Natural killer cell (primary cell): ENCODE measurements around the gene CEL. TPM values are rescaled to one million over a fixed set of nuclear protein-coding genes. Genes with fewer than 3 reads are reported as not detected.
A peak's percentile ranks its signal among the peaks of the same experiment; 100 is the strongest.
"Not testable (repeated sequence)": the region's sequence is repeated elsewhere in the genome, so short reads cannot be mapped to it uniquely, and the experiment has no call there.

ENCODE experiments used
- ATAC-seq, 3 donors: fragments of 150-1000 bp in 2 of 3; fragments of 200-7000 bp in 1 of 3; cut with Tn5 transposase; 1 replicate in 1 of 3; 2 replicates in 2 of 3; pipeline ENCODE4 v1.10.0; 2021; ENCODE audit warnings: mild to moderate bottlenecking in 2 of 3, moderate library complexity in 2 of 3
- DNase-seq, 2 donors: peaks; one replicate each; pipeline versions ENCODE4 v3.0.0 to v3.0.0-alpha.2; 2013 to 2021; ENCODE audit warnings: mixed read lengths in 1 of 2
- H3K27ac ChIP-seq: one replicate; pipeline ENCODE4 v1.5.1; 2013; ENCODE audit warnings: mild to moderate bottlenecking, low read length
- H3K27me3 ChIP-seq: one replicate; pipeline ENCODE4 v1.6.1; 2013; ENCODE audit warnings: low read length; ENCODE audit not compliant: control insufficient read depth, insufficient read depth
- H3K36me3 ChIP-seq: one replicate; pipeline ENCODE4 v1.6.1; 2013; ENCODE audit warnings: low read length; ENCODE audit not compliant: control insufficient read depth, insufficient read depth
- H3K4me1 ChIP-seq: one replicate; pipeline ENCODE4 v1.6.1; 2013; ENCODE audit warnings: low read length; ENCODE audit not compliant: control insufficient read depth, insufficient read depth
- H3K4me3 ChIP-seq: one replicate; pipeline ENCODE4 v1.5.1; 2013; ENCODE audit warnings: low read length
- H3K9me3 ChIP-seq: one replicate; pipeline ENCODE4 v1.6.1; 2013; ENCODE audit warnings: low read length; ENCODE audit not compliant: control insufficient read depth, insufficient read depth
- H3K27ac Mint-ChIP-seq, 2 donors: one replicate each; pipeline ENCODE4 v1.8.0; 2022; ENCODE audit warnings: mild to moderate bottlenecking in 2 of 2, mixed read lengths in 2 of 2, moderate library complexity in 1 of 2
- H3K27me3 Mint-ChIP-seq, 2 donors: one replicate each; pipeline ENCODE4 v1.8.0; 2022; ENCODE audit warnings: low read depth in 2 of 2, mixed read lengths in 2 of 2
- H3K36me3 Mint-ChIP-seq: one replicate; pipeline ENCODE4 v1.8.0; 2022; ENCODE audit warnings: mixed read lengths
- H3K4me1 Mint-ChIP-seq, 2 donors: one replicate each; pipeline ENCODE4 v1.8.0; 2022; ENCODE audit warnings: mixed read lengths in 2 of 2
- H3K4me3 Mint-ChIP-seq: one replicate; pipeline ENCODE4 v1.8.0; 2022; ENCODE audit warnings: mild to moderate bottlenecking, moderate library complexity, mixed read lengths
- H3K9me3 Mint-ChIP-seq, 2 donors: one replicate each; pipeline ENCODE4 v1.8.0; 2022; ENCODE audit warnings: mixed read lengths in 2 of 2
- CTCF ChIP-seq: fragments of 200-600 bp; IDR thresholded peaks from one replicate; pipeline ENCODE4 v1.8.0; 2022; ENCODE audit warnings: antibody characterized with exemption
- WGBS: methylation state at CpG from one replicate; pipeline ENCODE4 v1.1.7; 2013; ENCODE audit warnings: missing lambda C conversion rate; ENCODE audit not compliant: insufficient coverage; 5-methylcytosine and 5-hydroxymethylcytosine counted together
- intact Hi-C: fragments of 100-400 bp; cut with micrococcal nuclease; formaldehyde crosslinking; loops from one replicate; pipeline ENCODE4 v1.14.2; 2022
- total RNA-seq, 4 donors: library from RNA; stranded (reverse); fragments of 120-200 nt in 1 of 4; gene quantifications; one replicate each; pipeline versions ENCODE4 v1.2.3 to v1.2.4, GENCODE V29; 2013 to 2022

CEL gene
- total RNA-seq, 3 donors from 2014 or later (not counting 1 experiment from before 2014, with no cell fraction given) = 0.18 to 0.68 (median 0.42) TPM

GRCh38 chr9:133083688-133084087 is 21.9 kb downstream of the CEL start:
- 61% methylated on average over 4 of the region's 9 CpGs for WGBS
- H3K27ac Mint-ChIP-seq, H3K4me3 Mint-ChIP-seq, H3K4me3 ChIP-seq, H3K27me3 ChIP-seq, H3K4me1 ChIP-seq, DNase-seq, ATAC-seq, intact Hi-C loops, H3K9me3 ChIP-seq, H3K4me1 Mint-ChIP-seq, H3K27ac ChIP-seq, H3K9me3 Mint-ChIP-seq, H3K27me3 Mint-ChIP-seq, H3K36me3 Mint-ChIP-seq, H3K36me3 ChIP-seq: not testable (repeated sequence)

- H3K4me3 Mint-ChIP-seq, H3K27me3 Mint-ChIP-seq, H3K27me3 ChIP-seq, DNase-seq, H3K36me3 Mint-ChIP-seq, ATAC-seq, H3K36me3 ChIP-seq, H3K4me1 Mint-ChIP-seq, H3K9me3 ChIP-seq, H3K4me3 ChIP-seq, H3K4me1 ChIP-seq, intact Hi-C loops, H3K27ac ChIP-seq, H3K9me3 Mint-ChIP-seq, H3K27ac Mint-ChIP-seq: not testable (repeated sequence)
- WGBS = 96% methylated on average over 15 of the region's 17 CpGs
Observed at GRCh38 chr9:133086212-133086860, 24.6 kb downstream of the CEL start.

GRCh38 chr9:133086894-133087293 is 25.1 kb downstream of the CEL start:
- H3K4me3 ChIP-seq = no peak overlapping the region
- Mint-ChIP-seq H3K27ac (no peak overlapping the region), H3K36me3 (no peaks in the 10 kb centered on the region), H3K4me1 (no peaks in the 10 kb centered on the region), H3K9me3 (no peaks in the 10 kb centered on the region), H3K27me3 (no peaks in the 10 kb centered on the region), H3K4me3 (no peak overlapping the region)
- no peak for TF ChIP-seq CTCF
- no peaks in the 10 kb centered on the region for H3K27me3 ChIP-seq
- ATAC-seq = no peak
- 87% methylated on average over 15 of the region's 15 CpGs for WGBS
- H3K27ac ChIP-seq = no peak overlapping the region
- DNase-seq = no peak
- no peaks in the 10 kb centered on the region for H3K36me3 ChIP-seq
- H3K4me1 ChIP-seq = no peaks in the 10 kb centered on the region
- H3K9me3 ChIP-seq = no peaks in the 10 kb centered on the region
- intact Hi-C loops = no loop called here

- DNase-seq = no peak
- H3K4me1 Mint-ChIP-seq = no peaks in the 10 kb centered on the region
- H3K27me3 Mint-ChIP-seq = no peaks in the 10 kb centered on the region
- H3K36me3 Mint-ChIP-seq = no peaks in the 10 kb centered on the region
- H3K36me3 ChIP-seq = no peaks in the 10 kb centered on the region
- no peak overlapping the region for H3K4me3 Mint-ChIP-seq
- no peaks in the 10 kb centered on the region for H3K9me3 ChIP-seq
- no peaks in the 10 kb centered on the region for H3K27me3 ChIP-seq
- H3K9me3 Mint-ChIP-seq = no peaks in the 10 kb centered on the region
- no peaks in the 10 kb centered on the region for H3K4me1 ChIP-seq
- no peak overlapping the region for H3K27ac ChIP-seq
- H3K4me3 ChIP-seq = no peak overlapping the region
- ATAC-seq = no peak
- TF ChIP-seq CTCF = no peak
- H3K27ac Mint-ChIP-seq = peak overlapping the region in 1 of 2 donors; percentile 36
- intact Hi-C loops = no loop called here
- 90% methylated on average over 6 of the region's 7 CpGs for WGBS
Observed at GRCh38 chr9:133087429-133088145, 25.8 kb downstream of the CEL start.
